SK-N-SH (cell line): ENCODE results near the gene POU2F1. TPM values are rescaled to one million over a fixed set of nuclear protein-coding genes. Genes with fewer than 3 reads are reported as not detected.

Experiments
- CTCF ChIA-PET: fragments of 300-600, 350-600 bp; formaldehyde crosslinking; extraction: SDS; loops from one replicate; lab custom pipeline; 2021; lab: Yijun Ruan, JAX
- POLR2A ChIA-PET: fragments of 350-600 bp; sonication (Branson Sonifier 250); formaldehyde crosslinking; extraction: SDS; loops from one replicate; lab custom pipeline; 2020; ENCODE audit warnings: antibody characterized with exemption, inconsistent platforms; lab: Yijun Ruan, JAX
- DNase-seq: peaks from one replicate; pipeline ENCODE4 v3.0.0; 2012
- H2AFZ ChIP-seq: fragments of 200-600 bp; sonication (generic); 2 replicates; pipeline ENCODE4 v1.8.1; 2016; ENCODE audit warnings: antibody characterized with exemption, mild to moderate bottlenecking, low read depth
- H3F3A ChIP-seq: fragments of 200-600 bp; sonication (generic); replicated peaks from 2 replicates; pipeline ENCODE3; 2016; ENCODE audit warnings: antibody characterized with exemption, mild to moderate bottlenecking; ENCODE audit not compliant: insufficient read depth
- H3K27ac ChIP-seq, 2 experiments: fragments of 200-500 bp in 1 of 2; fragments of 200-600 bp in 1 of 2; sonication (Bioruptor generic) in 1 of 2; sonication (generic), shearing (Covaris generic) in 1 of 2; 2 replicates each; pipeline versions ENCODE4 v1.5.1 to v1.6.1; 2014 to 2016; ENCODE audit warnings: low read depth in 2 of 2, inconsistent platforms in 1 of 2, low read length in 1 of 2, mild to moderate bottlenecking in 1 of 2, mixed read lengths in 1 of 2
- H3K27me3 ChIP-seq: fragments of 200-600 bp; sonication (generic), shearing (Covaris generic); 2 replicates; pipeline ENCODE4 v1.6.1; 2016; ENCODE audit warnings: mixed run types; ENCODE audit not compliant: insufficient read depth
- H3K36me3 ChIP-seq, 2 experiments: fragments of 200-500 bp in 1 of 2; fragments of 200-600 bp in 1 of 2; sonication (Bioruptor generic) in 1 of 2; sonication (generic) in 1 of 2; replicated peaks in 1 of 2; 2 replicates each; pipeline versions ENCODE3 to v1.5.1; 2014 to 2016; ENCODE audit warnings: low read length in 1 of 2, mild to moderate bottlenecking in 1 of 2; ENCODE audit not compliant: insufficient read depth in 2 of 2, control insufficient read depth in 1 of 2
- H3K4me1 ChIP-seq, 2 experiments: fragments of 200-500 bp in 1 of 2; fragments of 200-600 bp in 1 of 2; sonication (Bioruptor generic) in 1 of 2; sonication (generic), shearing (Covaris generic) in 1 of 2; 2 replicates each; pipeline versions ENCODE4 v1.5.1 to v1.6.1; 2014 to 2016; ENCODE audit warnings: low read depth in 1 of 2, low read length in 1 of 2, mixed run types in 1 of 2; ENCODE audit not compliant: insufficient read depth in 2 of 2, control insufficient read depth in 1 of 2
- H3K4me2 ChIP-seq: fragments of 200-600 bp; sonication (generic), shearing (Covaris generic); 2 replicates; pipeline ENCODE4 v1.6.1; 2017; ENCODE audit warnings: mixed run types
- H3K4me3 ChIP-seq, 2 experiments: fragments of 200-500 bp in 1 of 2; fragments of 200-600 bp in 1 of 2; sonication (Bioruptor generic) in 1 of 2; sonication (generic), shearing (Covaris generic) in 1 of 2; 2 replicates each; pipeline versions ENCODE4 v1.5.1 to v1.8.1; 2014 to 2016; ENCODE audit warnings: low read depth in 2 of 2, inconsistent platforms in 1 of 2, low read length in 1 of 2, mild to moderate bottlenecking in 1 of 2, mixed read lengths in 1 of 2, moderate library complexity in 1 of 2
- H3K79me2 ChIP-seq: fragments of 200-600 bp; sonication (generic); 2 replicates; pipeline ENCODE4 v1.8.1; 2017; ENCODE audit warnings: mild to moderate bottlenecking; ENCODE audit not compliant: insufficient read depth
- H3K9ac ChIP-seq: fragments of 200-600 bp; sonication (generic); 2 replicates; pipeline ENCODE4 v1.6.1; 2017; ENCODE audit warnings: mixed run types
- H3K9me2 ChIP-seq: fragments of 200-600 bp; sonication (generic); 2 replicates; pipeline ENCODE4 v1.6.1; 2017; ENCODE audit warnings: mixed run types
- H3K9me3 ChIP-seq: fragments of 200-600 bp; sonication (generic); 2 replicates; pipeline ENCODE4 v1.6.1; 2017; ENCODE audit warnings: mixed run types, mild to moderate bottlenecking, moderate library complexity
- H4K20me1 ChIP-seq: fragments of 200-600 bp; sonication (generic); 2 replicates; pipeline ENCODE4 v1.6.1; 2017; ENCODE audit warnings: mild to moderate bottlenecking, mixed run types; ENCODE audit not compliant: insufficient read depth
- CHD2 ChIP-seq: fragments of 150-350 bp; IDR thresholded peaks from 2 replicates; pipeline ENCODE4 v1.6.1; 2018; ENCODE audit warnings: low read length; ENCODE audit not compliant: partially characterized antibody
- EZH2phosphoT487 ChIP-seq: fragments of 200-600 bp; sonication (generic); IDR thresholded peaks from 2 replicates; pipeline ENCODE4 v1.6.1; 2017; ENCODE audit warnings: low read depth, mixed run types, mild to moderate bottlenecking, antibody characterized with exemption, moderate library complexity, borderline replicate concordance
- FOSL2 ChIP-seq: IDR thresholded peaks from 2 replicates; pipeline ENCODE4 v1.4.0; 2012; ENCODE audit warnings: low read depth, mild to moderate bottlenecking, moderate library complexity, borderline replicate concordance
- FOXJ3 ChIP-seq: sonication (generic); formaldehyde crosslinking; IDR thresholded peaks from 2 replicates; pipeline ENCODE4 v1.5.1; 2020; ENCODE audit warnings: mild to moderate bottlenecking, missing genetic modification reagents
- GABPA ChIP-seq: IDR thresholded peaks from 2 replicates; pipeline ENCODE4 v1.4.0; 2012; ENCODE audit warnings: low read depth, mild to moderate bottlenecking
- JUND ChIP-seq: IDR thresholded peaks from 2 replicates; pipeline ENCODE4 v1.4.0; 2012
- NFIC ChIP-seq: IDR thresholded peaks from 2 replicates; pipeline ENCODE4 v1.4.0; 2012; ENCODE audit warnings: borderline replicate concordance
- NRF1 ChIP-seq: IDR thresholded peaks from 2 replicates; pipeline ENCODE4 v1.6.1; 2012; ENCODE audit warnings: low read depth, mild to moderate bottlenecking, low read length
- POLR2AphosphoS5 ChIP-seq: IDR thresholded peaks from 2 replicates; pipeline ENCODE4 v1.6.1; 2012; ENCODE audit warnings: low read depth, low read length
- RCOR1 ChIP-seq: fragments of 150-350 bp; IDR thresholded peaks from 2 replicates; pipeline ENCODE4 v1.6.1; 2017; ENCODE audit warnings: antibody characterized with exemption, low read length
- SIN3A ChIP-seq: IDR thresholded peaks from 2 replicates; pipeline ENCODE4 v1.6.1; 2012; ENCODE audit warnings: low read depth, mild to moderate bottlenecking, low read length, moderate library complexity, borderline replicate concordance
- TCF12 ChIP-seq: IDR thresholded peaks from 2 replicates; pipeline ENCODE4 v1.4.0; 2012
- TEAD4 ChIP-seq: IDR thresholded peaks from 2 replicates; pipeline ENCODE4 v1.4.0; 2012; ENCODE audit warnings: mild to moderate bottlenecking, borderline replicate concordance; ENCODE audit not compliant: insufficient read depth
- YY1 ChIP-seq: IDR thresholded peaks from 2 replicates; pipeline ENCODE4 v1.4.0; 2012; ENCODE audit warnings: low read depth, mild to moderate bottlenecking
- WGBS: methylation state at CpG from one replicate; pipeline ENCODE4 v1.1.6; 2017; ENCODE audit warnings: low lambda C conversion rate; 5-methylcytosine and 5-hydroxymethylcytosine counted together
- polyA plus RNA-seq, 3 experiments: library from polyadenylated mRNA; depleted of rRNA; stranded (reverse); fragments of >200 nt; gene quantifications; 2 replicates each; pipeline ENCODE4 v1.2.3, GENCODE V29; 2012
- TF ChIP-seq, protein P1 (sequence below): fragments of 150-350 bp; IDR thresholded peaks from 2 replicates; pipeline ENCODE4 v1.6.1; 2016; ENCODE audit warnings: mild to moderate bottlenecking, low read depth, low read length
- TF ChIP-seq, protein P2 (sequence below): IDR thresholded peaks from 2 replicates; pipeline ENCODE4 v1.4.0; 2012; ENCODE audit warnings: low read depth, borderline replicate concordance
- TF ChIP-seq, protein P3 (sequence below): fragments of 150-350 bp; IDR thresholded peaks from 2 replicates; pipeline ENCODE4 v1.6.1; 2017; ENCODE audit warnings: antibody characterized with exemption, low read length, low read depth, borderline replicate concordance
- TF ChIP-seq, protein P4 (sequence below): IDR thresholded peaks from 2 replicates; pipeline ENCODE4; 2012

Gene POU2F1
- polyA plus RNA-seq, 1 of the 3 experiments (the other 2 are of a cell fraction) = 1.2 TPM

DNA sequence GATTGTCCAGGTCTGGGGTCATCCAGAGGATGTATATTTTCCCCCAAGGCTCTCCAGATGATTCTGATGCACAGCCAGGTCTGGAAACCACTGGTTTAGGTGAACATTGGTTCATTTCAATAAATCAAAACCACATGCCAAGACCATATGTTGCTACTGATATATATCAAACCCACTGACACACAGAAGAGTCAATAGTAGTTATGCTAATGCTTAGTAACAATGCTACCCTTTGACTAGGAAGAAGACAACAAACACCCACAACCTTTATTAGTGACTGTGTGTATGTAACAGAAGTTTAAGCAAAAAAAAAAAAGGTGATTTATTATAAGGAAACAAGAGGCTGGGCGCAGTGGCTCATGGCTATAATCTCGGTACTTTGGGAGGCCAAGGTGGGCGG is 35.6 kb upstream of the POU2F1 start (continued):
- no peak for TF ChIP-seq SIN3A
- TF ChIP-seq, protein P1, sequence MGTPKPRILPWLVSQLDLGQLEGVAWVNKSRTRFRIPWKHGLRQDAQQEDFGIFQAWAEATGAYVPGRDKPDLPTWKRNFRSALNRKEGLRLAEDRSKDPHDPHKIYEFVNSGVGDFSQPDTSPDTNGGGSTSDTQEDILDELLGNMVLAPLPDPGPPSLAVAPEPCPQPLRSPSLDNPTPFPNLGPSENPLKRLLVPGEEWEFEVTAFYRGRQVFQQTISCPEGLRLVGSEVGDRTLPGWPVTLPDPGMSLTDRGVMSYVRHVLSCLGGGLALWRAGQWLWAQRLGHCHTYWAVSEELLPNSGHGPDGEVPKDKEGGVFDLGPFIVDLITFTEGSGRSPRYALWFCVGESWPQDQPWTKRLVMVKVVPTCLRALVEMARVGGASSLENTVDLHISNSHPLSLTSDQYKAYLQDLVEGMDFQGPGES = no peak

DNA sequence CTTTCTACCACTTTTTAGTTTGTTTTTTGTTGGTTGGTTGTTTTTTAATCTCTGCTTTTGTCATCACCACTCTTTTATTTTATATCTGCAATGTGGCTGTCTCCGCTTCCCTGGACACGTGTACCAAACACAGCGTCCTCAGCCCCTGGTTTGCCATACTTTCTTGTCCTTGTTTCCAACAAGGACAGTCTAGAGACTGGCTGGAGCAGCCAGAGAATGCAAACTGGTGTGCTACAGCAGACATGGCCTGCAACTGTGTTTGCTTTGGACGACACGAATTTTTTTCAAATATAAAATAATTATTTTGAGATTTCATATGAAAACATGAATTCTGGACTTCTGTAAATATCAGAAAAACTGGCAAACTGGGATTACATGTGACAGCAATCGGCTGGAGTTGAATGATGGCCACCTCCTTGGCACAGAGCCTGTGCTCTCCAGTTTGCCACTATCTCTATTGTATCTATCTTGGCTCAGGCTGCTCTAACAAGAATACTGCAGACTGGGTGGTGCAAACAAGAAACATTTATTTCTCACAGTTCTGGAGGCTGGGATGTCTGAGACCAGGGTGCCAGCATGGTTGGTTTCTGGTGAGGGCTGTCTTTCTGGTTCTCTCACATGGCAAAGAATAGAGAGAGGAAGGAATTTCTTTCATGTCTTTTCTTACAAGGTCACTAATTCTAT is 34.6 kb upstream of the POU2F1 start:
- H3K4me3 ChIP-seq = no peak overlapping the region

DNA sequence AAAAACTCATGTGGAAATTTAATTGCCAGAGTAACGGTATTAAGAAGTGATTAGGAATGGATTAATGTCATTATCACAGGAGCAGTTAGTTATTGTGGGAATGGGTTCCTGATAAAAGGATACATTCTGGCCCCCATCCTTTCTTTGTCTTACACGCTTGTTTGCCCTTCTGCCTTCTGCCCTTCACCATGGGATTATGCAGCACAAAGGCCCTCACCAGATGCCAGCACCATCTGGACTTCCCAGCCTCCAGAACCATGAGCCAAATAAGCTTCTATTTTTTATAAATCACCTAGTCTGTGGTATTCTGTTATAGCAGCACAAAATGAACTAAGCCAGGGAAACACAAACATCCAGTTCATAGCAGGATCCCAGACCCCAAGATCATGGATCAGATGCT is 33.9 kb upstream of the POU2F1 start:
- 22% methylated on average over 2 of the region's 2 CpGs for WGBS
- ChIA-PET CTCF (interaction anchor here (1.2 kb wide), 1 partner anchor 17 kb away, joined by 3 read pairs; no protein-coding TSS in a partner anchor), POLR2A (no interaction called here)
- TF ChIP-seq EZH2phosphoT487 = no peak
- TF ChIP-seq NRF1 = no peak
- TF ChIP-seq, protein P2, sequence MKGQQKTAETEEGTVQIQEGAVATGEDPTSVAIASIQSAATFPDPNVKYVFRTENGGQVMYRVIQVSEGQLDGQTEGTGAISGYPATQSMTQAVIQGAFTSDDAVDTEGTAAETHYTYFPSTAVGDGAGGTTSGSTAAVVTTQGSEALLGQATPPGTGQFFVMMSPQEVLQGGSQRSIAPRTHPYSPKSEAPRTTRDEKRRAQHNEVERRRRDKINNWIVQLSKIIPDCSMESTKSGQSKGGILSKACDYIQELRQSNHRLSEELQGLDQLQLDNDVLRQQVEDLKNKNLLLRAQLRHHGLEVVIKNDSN = no peak
- TF ChIP-seq, protein P1 = no peak
- TF ChIP-seq FOSL2 = no peak
- TF ChIP-seq RCOR1 = no peak
- TF ChIP-seq SIN3A = no peak
- TF ChIP-seq TEAD4 = no peak
- TF ChIP-seq TCF12 = no peak
- TF ChIP-seq YY1 = no peak
- TF ChIP-seq GABPA = no peak
- no peak for TF ChIP-seq JUND
- no peak for TF ChIP-seq FOXJ3 (CRISPR knock-in tag)
- TF ChIP-seq, protein P3, sequence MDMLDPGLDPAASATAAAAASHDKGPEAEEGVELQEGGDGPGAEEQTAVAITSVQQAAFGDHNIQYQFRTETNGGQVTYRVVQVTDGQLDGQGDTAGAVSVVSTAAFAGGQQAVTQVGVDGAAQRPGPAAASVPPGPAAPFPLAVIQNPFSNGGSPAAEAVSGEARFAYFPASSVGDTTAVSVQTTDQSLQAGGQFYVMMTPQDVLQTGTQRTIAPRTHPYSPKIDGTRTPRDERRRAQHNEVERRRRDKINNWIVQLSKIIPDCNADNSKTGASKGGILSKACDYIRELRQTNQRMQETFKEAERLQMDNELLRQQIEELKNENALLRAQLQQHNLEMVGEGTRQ = no peak
- no peak for TF ChIP-seq CHD2

More for the DNA sequence above, 34.6 kb upstream of the POU2F1 start:
- H3F3A ChIP-seq = no peaks in the 10 kb centered on the region
- no peaks in the 10 kb centered on the region for H3K27me3 ChIP-seq
- peaks cover 0 to 2% of the 10 kb centered on the region in 2 experiments; a peak in 1 of 4 replicates for H3K4me1 ChIP-seq
- ChIA-PET POLR2A (no interaction called here), CTCF (interaction anchor here (1.2 kb wide), 1 partner anchor 18 kb away, joined by 3 read pairs; no protein-coding TSS in a partner anchor)
- H3K9me2 ChIP-seq = no peaks in the 10 kb centered on the region
- no peak overlapping the region for H3K9ac ChIP-seq
- TF ChIP-seq, protein P4, sequence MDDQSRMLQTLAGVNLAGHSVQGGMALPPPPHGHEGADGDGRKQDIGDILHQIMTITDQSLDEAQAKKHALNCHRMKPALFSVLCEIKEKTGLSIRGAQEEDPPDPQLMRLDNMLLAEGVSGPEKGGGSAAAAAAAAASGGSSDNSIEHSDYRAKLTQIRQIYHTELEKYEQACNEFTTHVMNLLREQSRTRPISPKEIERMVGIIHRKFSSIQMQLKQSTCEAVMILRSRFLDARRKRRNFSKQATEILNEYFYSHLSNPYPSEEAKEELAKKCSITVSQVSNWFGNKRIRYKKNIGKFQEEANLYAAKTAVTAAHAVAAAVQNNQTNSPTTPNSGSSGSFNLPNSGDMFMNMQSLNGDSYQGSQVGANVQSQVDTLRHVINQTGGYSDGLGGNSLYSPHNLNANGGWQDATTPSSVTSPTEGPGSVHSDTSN = no peak
- no peak for TF ChIP-seq NRF1
- TF ChIP-seq NFIC = no peak
- TF ChIP-seq TEAD4 = no peak
- TF ChIP-seq POLR2AphosphoS5 = no peak
- no peaks in the 10 kb centered on the region for H3K79me2 ChIP-seq
- H4K20me1 ChIP-seq = no peaks in the 10 kb centered on the region
- no peaks in the 10 kb centered on the region for H3K9me3 ChIP-seq
- no peak overlapping the region for H3K27ac ChIP-seq
- DNase-seq = no peak
- no peak overlapping the region for H3K4me2 ChIP-seq
- no peak overlapping the region for H2AFZ ChIP-seq
- WGBS = 28% methylated on average over 6 of the region's 6 CpGs
- no peaks in the 10 kb centered on the region for H3K36me3 ChIP-seq

More for the DNA sequence above, 33.9 kb upstream of the POU2F1 start:
- H3K9ac ChIP-seq = no peak overlapping the region
- H3K27ac ChIP-seq = no peak overlapping the region
- peaks cover 0 to 2% of the 10 kb centered on the region in 2 experiments; a peak in 1 of 4 replicates for H3K4me1 ChIP-seq
- no peaks in the 10 kb centered on the region for H3K36me3 ChIP-seq
- H3F3A ChIP-seq = no peaks in the 10 kb centered on the region
- H2AFZ ChIP-seq = no peak overlapping the region
- H3K9me2 ChIP-seq = no peaks in the 10 kb centered on the region
- H3K4me3 ChIP-seq = no peak overlapping the region
- H3K4me2 ChIP-seq = no peak overlapping the region
- no peaks in the 10 kb centered on the region for H3K79me2 ChIP-seq
- no peaks in the 10 kb centered on the region for H4K20me1 ChIP-seq
- no peaks in the 10 kb centered on the region for H3K9me3 ChIP-seq
- H3K27me3 ChIP-seq = peaks cover under 1% of the 10 kb centered on the region; the same call in 1 of the 2 replicates
- DNase-seq = no peak
